Fibroblast of skin of scalp (primary cell): ENCODE results near the gene UBE3D.
A peak's percentile ranks its signal among the peaks of the same experiment; 100 is the strongest.
"Not testable (repeated sequence)": the region's sequence is repeated elsewhere in the genome, so short reads cannot be mapped to it uniquely, and the experiment has no call there.

Source experiments
- DNase-seq: peaks from one replicate; pipeline ENCODE4 v3.0.0-alpha.2; 2013

Gene UBE3D

GRCh38 chr6:83055366-83055964 is 10.2 kb downstream of the UBE3D start:
- DNase-seq: peak; percentile 60

GRCh38 chr6:83053678-83054077 is 12.0 kb downstream of the UBE3D start:
- no peak for DNase-seq

- DNase-seq: no peak
Observed at GRCh38 chr6:83051377-83052172, 14.1 kb downstream of the UBE3D start.

GRCh38 chr6:83047065-83047754 is 18.4 kb downstream of the UBE3D start:
- DNase-seq: peak; percentile 14

- no peak for DNase-seq
Observed at GRCh38 chr6:83044091-83044768, 21.4 kb downstream of the UBE3D start.

GRCh38 chr6:83042467-83043053 is 23.1 kb downstream of the UBE3D start:
- no peak for DNase-seq

GRCh38 chr6:83038246-83038645 is 27.4 kb downstream of the UBE3D start:
- DNase-seq: no peak

GRCh38 chr6:83031689-83032088 is 34.0 kb downstream of the UBE3D start:
- no peak for DNase-seq

GRCh38 chr6:83019741-83020140 is 45.9 kb downstream of the UBE3D start:
- no peak for DNase-seq

GRCh38 chr6:83011131-83011530 is 54.5 kb downstream of the UBE3D start:
- not testable (repeated sequence) for DNase-seq

- no peak for DNase-seq
Observed at GRCh38 chr6:83008626-83009025, 57.0 kb downstream of the UBE3D start.

GRCh38 chr6:83006270-83006905 is 59.3 kb downstream of the UBE3D start:
- no peak for DNase-seq

- DNase-seq: no peak
Observed at GRCh38 chr6:82996156-82996555, 69.5 kb downstream of the UBE3D start.

GRCh38 chr6:82995066-82995465 is 70.6 kb downstream of the UBE3D start:
- no peak for DNase-seq

- no peak for DNase-seq
Observed at GRCh38 chr6:82989736-82990290, 75.8 kb downstream of the UBE3D start.

- no peak for DNase-seq
Observed at GRCh38 chr6:82988930-82989351, 76.7 kb downstream of the UBE3D start.

- DNase-seq: peak; percentile 15
Observed at GRCh38 chr6:82987951-82988350, 77.7 kb downstream of the UBE3D start.

- no peak for DNase-seq
Observed at GRCh38 chr6:82987416-82987815, 78.2 kb downstream of the UBE3D start.

- DNase-seq: no peak
Observed at GRCh38 chr6:82984720-82985119, 80.9 kb downstream of the UBE3D start.

GRCh38 chr6:82980086-82980485 is 85.6 kb downstream of the UBE3D start:
- peak; percentile 76 for DNase-seq

GRCh38 chr6:82979657-82980056 is 86.0 kb downstream of the UBE3D start:
- DNase-seq: no peak
